A549 (cell line): ENCODE data around the gene IPP. TPM values are rescaled to one million over a fixed set of nuclear protein-coding genes. Genes with fewer than 3 reads are reported as not detected.

ENCODE experiments used
- ATAC-seq, 2 experiments: fragments of 200-7000 bp in 1 of 2; fragments of >200 bp in 1 of 2; cut with Nextera tagmentation in 1 of 2; cut with Tn5 transposase in 1 of 2; 3 replicates each; pipeline versions ENCODE4 v1.8.0 to v1.9.1; 2018 to 2020; ENCODE audit warnings: mild to moderate bottlenecking in 1 of 2, moderate library complexity in 1 of 2
- CTCF ChIA-PET: fragments of 300-600 bp; sonication (Branson Sonifier 250); formaldehyde crosslinking; extraction: SDS; loops from one replicate; lab custom pipeline; 2021; ENCODE audit warnings: antibody characterized with exemption, inconsistent platforms; lab: Yijun Ruan, JAX
- POLR2A ChIA-PET: fragments of 350-600 bp; formaldehyde crosslinking; extraction: SDS; loops from one replicate; lab custom pipeline; 2021; ENCODE audit warnings: antibody characterized with exemption, inconsistent platforms; lab: Yijun Ruan, JAX
- DNase-seq, 2 experiments: peaks; one replicate each; pipeline versions ENCODE4 v3.0.0 to v3.0.0-alpha.2; 2011 to 2016; ENCODE audit warnings: low read depth in 1 of 2, low spot score in 1 of 2
- FAIRE-seq: peaks from 2 replicates; lab custom pipeline; 2011; peaks lifted over from hg19 to GRCh38; lab: Jason Lieb, UNC
- H3K27ac ChIP-seq, 2 experiments: fragments of >200 bp; sonication (Bioruptor Twin); formaldehyde crosslinking; 3 replicates each; pipeline ENCODE4 v1.5.1; 2016 to 2017
- H3K4me1 ChIP-seq: fragments of >200 bp; sonication (Bioruptor Twin); formaldehyde crosslinking; 3 replicates; pipeline ENCODE4 v1.6.1; 2016
- H3K4me2 ChIP-seq: fragments of >200 bp; sonication (Bioruptor Twin); formaldehyde crosslinking; 3 replicates; pipeline ENCODE4 v1.6.1; 2016
- H3K4me3 ChIP-seq: fragments of >200 bp; sonication (Bioruptor Twin); formaldehyde crosslinking; 3 replicates; pipeline ENCODE4 v1.5.1; 2016
- H3K9me3 ChIP-seq: fragments of >200 bp; sonication (Bioruptor Twin); formaldehyde crosslinking; 3 replicates; pipeline ENCODE4 v1.6.1; 2016
- BCL3 ChIP-seq: fragments of >200 bp; sonication (Bioruptor Twin); formaldehyde crosslinking; IDR thresholded peaks from 3 replicates; pipeline ENCODE4 v1.6.1; 2016
- CHD2 ChIP-seq: fragments of 150-350 bp; IDR thresholded peaks from 2 replicates; pipeline ENCODE4 v1.6.1; 2014; ENCODE audit warnings: low read length; ENCODE audit not compliant: partially characterized antibody
- E2F6 ChIP-seq: IDR thresholded peaks from 2 replicates; pipeline ENCODE4 v1.6.1; 2012; ENCODE audit warnings: low read depth, borderline replicate concordance
- EHF ChIP-seq: fragments of 250-450 bp; sonication (Bioruptor Pico); IDR thresholded peaks from 2 replicates; pipeline ENCODE4 v1.5.0; 2020; ENCODE audit warnings: mild to moderate bottlenecking
- EHMT2 ChIP-seq: fragments of 200-600 bp; sonication (generic); IDR thresholded peaks from 2 replicates; pipeline ENCODE4 v1.6.1; 2016; ENCODE audit warnings: antibody characterized with exemption, low read depth, mild to moderate bottlenecking, moderate library complexity
- ELK1 ChIP-seq: fragments of 150-350 bp; IDR thresholded peaks from 2 replicates; pipeline ENCODE4 v1.6.1; 2014; ENCODE audit warnings: low read depth, mild to moderate bottlenecking, low read length
- ESRRA ChIP-seq: fragments of 150-350 bp; IDR thresholded peaks from 2 replicates; pipeline ENCODE4 v1.6.1; 2014; ENCODE audit warnings: mild to moderate bottlenecking, low read length, borderline replicate concordance
- GATA3 ChIP-seq: IDR thresholded peaks from 2 replicates; pipeline ENCODE4 v1.6.1; 2012; ENCODE audit warnings: borderline replicate concordance
- HDAC2 ChIP-seq: fragments of 200-600 bp; sonication (generic); IDR thresholded peaks from 2 replicates; pipeline ENCODE4 v1.6.1; 2016
- HOXA7 ChIP-seq: fragments of 250-450 bp; sonication (Bioruptor Pico); IDR thresholded peaks from 2 replicates; pipeline ENCODE4 v1.5.0; 2020; ENCODE audit warnings: mild to moderate bottlenecking, moderate library complexity
- JUNB ChIP-seq: fragments of >200 bp; sonication (Bioruptor Twin); formaldehyde crosslinking; IDR thresholded peaks from 2 replicates; pipeline ENCODE4 v1.6.1; 2016
- PBX3 ChIP-seq: IDR thresholded peaks from 2 replicates; pipeline ENCODE4 v1.6.1; 2012
- RARB ChIP-seq: fragments of 250-450 bp; sonication (Bioruptor Pico); IDR thresholded peaks from 2 replicates; pipeline ENCODE4 v1.8.0; 2021; ENCODE audit warnings: mild to moderate bottlenecking, moderate library complexity
- REST ChIP-seq: fragments of 200-600 bp; sonication (generic); IDR thresholded peaks from 2 replicates; pipeline ENCODE4 v1.6.1; 2016; ENCODE audit warnings: antibody characterized with exemption, mild to moderate bottlenecking, moderate library complexity
- RNF2 ChIP-seq: fragments of 200-600 bp; sonication (generic); IDR thresholded peaks from 2 replicates; pipeline ENCODE4 v1.6.1; 2016; ENCODE audit warnings: low read depth, mild to moderate bottlenecking, antibody characterized with exemption, moderate library complexity, borderline replicate concordance
- TP53 ChIP-seq: fragments of 250-450 bp; sonication (Bioruptor Pico); IDR thresholded peaks from 2 replicates; pipeline ENCODE4 v1.5.0; 2021; ENCODE audit warnings: mild to moderate bottlenecking, moderate library complexity
- USF2 ChIP-seq: fragments of 450-650 bp; IDR thresholded peaks from 2 replicates; pipeline ENCODE4 v1.6.1; 2014; ENCODE audit warnings: antibody characterized with exemption
- ZC3H11A ChIP-seq: fragments of 450-650 bp; IDR thresholded peaks from 2 replicates; pipeline ENCODE4 v1.6.1; 2014; ENCODE audit warnings: antibody characterized with exemption, mild to moderate bottlenecking
- WGBS: methylation state at CpG from one replicate; pipeline ENCODE4 v1.1.6; 2017; ENCODE audit errors: missing lambda C conversion rate; 5-methylcytosine and 5-hydroxymethylcytosine counted together
- polyA plus RNA-seq, 4 experiments: library from polyadenylated mRNA; depleted of rRNA in 3 of 4; stranded (reverse); fragments of >200 nt; fragmentation: RNase III in 1 of 4; extraction: RNeasy Plus Mini Kit Qiagen cat#74134 plus additional on column Dnase treatment in 1 of 4; gene quantifications; 2 replicates in 3 of 4; 3 replicates in 1 of 4; pipeline ENCODE4 v1.2.3, GENCODE V29; 2011 to 2017

Gene IPP
- polyA plus RNA-seq, 2 of the 4 experiments (the other 2 are of a cell fraction) = 7.6 to 11.9 TPM

GRCh38 chr1:45792744-45793143 lies 42.3 kb upstream of the IPP start:
- FAIRE-seq = no peak
- WGBS = 92% methylated on average over 4 of the region's 4 CpGs
- TF ChIP-seq CHD2 (no peak), REST (no peak), ESRRA (no peak), GATA3 (no peak), HOXA7 (no peak), HDAC2 (no peak), PBX3 (no peak), RARB (CRISPR knock-in tag) (no peak), BCL3 (no peak), ZC3H11A (no peak), EHF (CRISPR knock-in tag) (no peak), USF2 (no peak), E2F6 (no peak), EHMT2 (no peak)
- Histone ChIP-seq H3K4me3 (no peak overlapping the region), H3K27ac (no peak overlapping the region), H3K4me2 (no peak overlapping the region), H3K4me1 (no peaks in the 10 kb centered on the region), H3K9me3 (no peaks in the 10 kb centered on the region)
- POLR2A ChIA-PET = no interaction called here
- CTCF ChIA-PET = no interaction called here
- ATAC-seq = no peak
- DNase-seq = no peak

GRCh38 chr1:45789601-45790000 lies 39.1 kb upstream of the IPP start:
- TF ChIP-seq GATA3 = no peak
- no peak for TF ChIP-seq ELK1
- TF ChIP-seq RNF2 = no peak
- no peak for TF ChIP-seq JUNB
- no peak for TF ChIP-seq TP53 (CRISPR knock-in tag)
- CTCF ChIA-PET = interaction anchor here (0.7 kb wide), 1 partner anchor 20 kb away, joined by 3 read pairs; no protein-coding TSS in a partner anchor
- Histone ChIP-seq H3K4me3 (no peak overlapping the region), H3K4me2 (no peak overlapping the region), H3K9me3 (no peaks in the 10 kb centered on the region), H3K27ac (no peak overlapping the region), H3K4me1 (no peaks in the 10 kb centered on the region)
- no peak for DNase-seq
- POLR2A ChIA-PET = no interaction called here
- 71% methylated on average over 2 of the region's 2 CpGs for WGBS
- ATAC-seq = no peak
- no peak for FAIRE-seq
